ENCODE results near the gene DYSF. TPM values are rescaled to one million over a fixed set of nuclear protein-coding genes. Genes with fewer than 3 reads are reported as not detected.

DYSF gene
- total RNA-seq, 2 experiments from 2014 or later: not detected

- POLR2A ChIA-PET: interaction anchor here (0.6 kb wide), 1 partner anchor 140 kb away, joined by 3 read pairs; no protein-coding TSS in a partner anchor
- no TSS peak for BruUV-seq (replicated peaks)
- Histone ChIP-seq H4K20me1 (ENCODE audit: insufficient read depth, low read length) (no peaks in the 10 kb centered on the region), H3K4me3 (ENCODE audit: low read depth, low read length, poor library complexity, severe bottlenecking) (no peak overlapping the region), H3K27ac (ENCODE audit: low read depth, low read length, poor library complexity, severe bottlenecking) (no peak overlapping the region), H3K4me1 (ENCODE audit: insufficient read depth, low read length, poor library complexity, severe bottlenecking) (no peaks in the 10 kb centered on the region), H3K36me3 (ENCODE audit: insufficient read depth, low read length) (no peaks in the 10 kb centered on the region), H3K9me2 (ENCODE audit: insufficient read depth, low read length) (no peaks in the 10 kb centered on the region), H3K4me2 (ENCODE audit: low read length) (no peak overlapping the region), H3K79me2 (ENCODE audit: insufficient read depth, low read depth, low read length) (no peaks in the 10 kb centered on the region), H3K9me3 (ENCODE audit: low read length) (no peaks in the 10 kb centered on the region), H2AFZ (ENCODE audit: low read length) (no peak overlapping the region)
- intact Hi-C loops (cut with micrococcal nuclease; ENCODE audit: unreplicated experiment): no loop called here
- no peak for DNase-seq (ENCODE audit: low spot score)
- TF ChIP-seq CTCF (conservative IDR thresholded peaks at IDR 0.05; ENCODE audit: low read length) (no peak), EZH2phosphoT487 (IDR thresholded peaks at IDR 0.05; ENCODE audit: borderline replicate concordance, low read depth, low read length) (no peak)
- CTCF ChIA-PET (ENCODE audit: unreplicated experiment): no interaction called here
Observed at GRCh38 chr2:71506222-71507153, 53.1 kb downstream of the DYSF start.

- Histone ChIP-seq H3K36me3 (ENCODE audit: insufficient read depth, low read length) (no peaks in the 10 kb centered on the region), H3K4me2 (ENCODE audit: low read length) (no peak overlapping the region), H2AFZ (ENCODE audit: low read length) (no peak overlapping the region), H3K4me3 (ENCODE audit: low read depth, low read length, poor library complexity, severe bottlenecking) (no peak overlapping the region), H3K9me2 (ENCODE audit: insufficient read depth, low read length) (no peaks in the 10 kb centered on the region), H4K20me1 (ENCODE audit: insufficient read depth, low read length) (no peaks in the 10 kb centered on the region), H3K9me3 (ENCODE audit: low read length) (no peaks in the 10 kb centered on the region), H3K79me2 (ENCODE audit: insufficient read depth, low read depth, low read length) (no peaks in the 10 kb centered on the region), H3K4me1 (ENCODE audit: insufficient read depth, low read length, poor library complexity, severe bottlenecking) (no peaks in the 10 kb centered on the region), H3K27ac (ENCODE audit: low read depth, low read length, poor library complexity, severe bottlenecking) (no peak overlapping the region)
- DNase-seq (ENCODE audit: low spot score): no peak
- ChIA-PET POLR2A (no interaction called here), CTCF (ENCODE audit: unreplicated experiment) (no interaction called here)
- intact Hi-C loops (cut with micrococcal nuclease; ENCODE audit: unreplicated experiment): no loop called here
- no peak for TF ChIP-seq EZH2phosphoT487 (IDR thresholded peaks at IDR 0.05; ENCODE audit: borderline replicate concordance, low read depth, low read length)
- TF ChIP-seq CTCF (conservative IDR thresholded peaks at IDR 0.05; ENCODE audit: low read length): no peak
- BruUV-seq (replicated peaks): no TSS peak
Observed at GRCh38 chr2:71507476-71507875, 54.1 kb downstream of the DYSF start.
